A673 (cell line): ENCODE data around the gene BHLHA15. TPM values are rescaled to one million over a fixed set of nuclear protein-coding genes. Genes with fewer than 3 reads are reported as not detected.

Experiments
- BruUV-seq: library from RNA; stranded (reverse); fragments of 400-500 nt; replicated peaks from 2 replicates; lab custom pipeline; 2021; lab: Mats Ljungman, UMichigan
- CTCF ChIA-PET: fragments of 300-600 bp; sonication (Branson Sonifier 250); formaldehyde crosslinking; loops from one replicate; lab custom pipeline; 2022; ENCODE audit warnings: antibody characterized with exemption; lab: Charles Lee
- POLR2A ChIA-PET: fragments of 300-600 bp; sonication (Branson Sonifier 250); formaldehyde crosslinking; loops from one replicate; lab custom pipeline; 2022; ENCODE audit warnings: antibody characterized with exemption; ENCODE audit not compliant: low non-redundant PET; lab: Charles Lee
- DNase-seq: peaks from one replicate; pipeline ENCODE4 v3.0.0-alpha.2; 2015; ENCODE audit warnings: low spot score
- H3K27ac ChIP-seq: fragments of 200-600 bp; sonication (generic); 2 replicates; pipeline ENCODE4 v1.5.1; 2016; ENCODE audit warnings: mixed run types, low read depth, mild to moderate bottlenecking, mixed read lengths, antibody characterized with exemption, low read length; ENCODE audit not compliant: poor library complexity, severe bottlenecking
- H3K27me3 ChIP-seq: fragments of 200-600 bp; sonication (generic); replicated peaks from 2 replicates; pipeline ENCODE4 v1.6.1; 2017; ENCODE audit warnings: mixed run types, low read depth, mild to moderate bottlenecking, mixed read lengths, antibody characterized with exemption, low read length; ENCODE audit not compliant: insufficient read depth, poor library complexity
- H3K36me3 ChIP-seq: fragments of 200-600 bp; sonication (generic); 2 replicates; pipeline ENCODE4 v1.6.1; 2016; ENCODE audit warnings: mixed run types, mild to moderate bottlenecking, mixed read lengths, antibody characterized with exemption, low read length; ENCODE audit not compliant: insufficient read depth, poor library complexity, severe bottlenecking
- H3K4me1 ChIP-seq: fragments of 200-600 bp; sonication (generic); 2 replicates; pipeline ENCODE4 v1.6.1; 2017; ENCODE audit warnings: mixed run types, mild to moderate bottlenecking, mixed read lengths, antibody characterized with exemption, low read length; ENCODE audit not compliant: insufficient read depth, poor library complexity, severe bottlenecking
- H3K4me3 ChIP-seq: fragments of 200-600 bp; sonication (generic); 2 replicates; pipeline ENCODE4 v1.5.1; 2016; ENCODE audit warnings: low read depth, mixed run types, mild to moderate bottlenecking, mixed read lengths, low read length; ENCODE audit not compliant: poor library complexity, severe bottlenecking
- H3K9me3 ChIP-seq: fragments of 200-600 bp; sonication (generic); 2 replicates; pipeline ENCODE4 v1.6.1; 2016; ENCODE audit warnings: mixed run types, low read depth, mild to moderate bottlenecking, mixed read lengths, antibody characterized with exemption, low read length; ENCODE audit not compliant: poor library complexity, severe bottlenecking
- CTCF ChIP-seq: fragments of 300-800, 200-600 bp; sonication (generic); conservative IDR thresholded peaks from 2 replicates; pipeline ENCODE4 v1.5.1; 2017; ENCODE audit warnings: low read depth, mild to moderate bottlenecking, antibody characterized with exemption, low read length, moderate library complexity, mixed read lengths
- EZH2 ChIP-seq: fragments of 200-600 bp; sonication (generic); IDR thresholded peaks from 2 replicates; pipeline ENCODE4 v1.6.1; 2017; ENCODE audit warnings: borderline replicate concordance, low read depth, mild to moderate bottlenecking, mixed read lengths, antibody characterized with exemption, low read length; ENCODE audit not compliant: poor library complexity, severe bottlenecking
- intact Hi-C: fragments of 100-400 bp; cut with micrococcal nuclease; formaldehyde crosslinking; loops from one replicate; pipeline ENCODE4 v1.10.0; 2022; ENCODE audit not compliant: unreplicated experiment
- total RNA-seq: library from RNA; stranded (reverse); gene quantifications from 2 replicates; pipeline ENCODE4 v1.2.3, GENCODE V29; 2021

Gene BHLHA15
- total RNA-seq, 1 experiment from 2014 or later: 0.64 TPM

- POLR2A ChIA-PET: no interaction called here
- H3K9me3 ChIP-seq: no peaks in the 10 kb centered on the region
- H3K4me1 ChIP-seq: no peaks in the 10 kb centered on the region
- no peaks in the 10 kb centered on the region for H3K36me3 ChIP-seq
- BruUV-seq: no TSS peak
- H3K27ac ChIP-seq: no peak overlapping the region
- intact Hi-C loops: no loop called here
- TF ChIP-seq EZH2 (no peak), CTCF (no peak)
- H3K27me3 ChIP-seq: no peaks in the 10 kb centered on the region
- no peak for DNase-seq
- CTCF ChIA-PET: no interaction called here
- no peak overlapping the region for H3K4me3 ChIP-seq
Observed at GRCh38 chr7:98222533-98223195, 11.4 kb downstream of the BHLHA15 start.

- no peak for TF ChIP-seq CTCF
- TF ChIP-seq EZH2: no peak
- Histone ChIP-seq H3K4me1 (no peaks in the 10 kb centered on the region), H3K27me3 (no peaks in the 10 kb centered on the region), H3K4me3 (no peak overlapping the region), H3K27ac (no peak overlapping the region), H3K9me3 (no peaks in the 10 kb centered on the region), H3K36me3 (no peaks in the 10 kb centered on the region)
- intact Hi-C loops: no loop called here
- DNase-seq: no peak
- CTCF ChIA-PET: no interaction called here
- POLR2A ChIA-PET: no interaction called here
- no TSS peak for BruUV-seq
Observed at GRCh38 chr7:98223351-98223897, 12.2 kb downstream of the BHLHA15 start.

GRCh38 chr7:98223898-98224700, 12.9 kb downstream of the BHLHA15 start:
- Histone ChIP-seq H3K4me1 (no peaks in the 10 kb centered on the region), H3K9me3 (no peaks in the 10 kb centered on the region), H3K4me3 (no peak overlapping the region), H3K27ac (no peak overlapping the region), H3K27me3 (no peaks in the 10 kb centered on the region), H3K36me3 (no peaks in the 10 kb centered on the region)
- ChIA-PET POLR2A (no interaction called here), CTCF (no interaction called here)
- TF ChIP-seq EZH2 (no peak), CTCF (no peak)
- no TSS peak for BruUV-seq
- intact Hi-C loops: no loop called here
- no peak for DNase-seq
